BLaER1 (cell line): ENCODE results near the gene CRYBA2.

ENCODE experiments used
- H3K27ac ChIP-seq: shearing (Covaris generic); formaldehyde crosslinking; 2 replicates; pipeline ENCODE4 v1.8.1; 2022
- H3K27me3 ChIP-seq: shearing (Covaris generic); formaldehyde crosslinking; 2 replicates; pipeline ENCODE4 v1.8.1; 2022
- H3K36me3 ChIP-seq: shearing (Covaris generic); formaldehyde crosslinking; 2 replicates; pipeline ENCODE4 v1.8.1; 2022
- H3K4me1 ChIP-seq: shearing (Covaris generic); formaldehyde crosslinking; 2 replicates; pipeline ENCODE4 v1.8.1; 2022
- H3K4me2 ChIP-seq: shearing (Covaris generic); formaldehyde crosslinking; 2 replicates; pipeline ENCODE4 v1.8.1; 2022
- H3K4me3 ChIP-seq: shearing (Covaris generic); formaldehyde crosslinking; 2 replicates; pipeline ENCODE4 v1.8.1; 2022
- H3K9ac ChIP-seq: shearing (Covaris generic); formaldehyde crosslinking; 2 replicates; pipeline ENCODE4 v1.8.1; 2022
- H3K9me3 ChIP-seq: shearing (Covaris generic); formaldehyde crosslinking; 2 replicates; pipeline ENCODE4 v1.8.1; 2022
- H4K20me1 ChIP-seq: shearing (Covaris generic); formaldehyde crosslinking; 2 replicates; pipeline ENCODE4 v1.8.1; 2022
- Cebpa-rat ChIP-seq: shearing (Covaris generic); IDR thresholded peaks from 2 replicates; pipeline ENCODE4 v1.8.1; 2022

The CRYBA2 gene

GRCh38 chr2:219024059-219024458 is 30.8 kb upstream of the CRYBA2 start:
- Histone ChIP-seq H3K4me2 (no peak overlapping the region), H4K20me1 (peaks cover 7% of the 10 kb centered on the region; the same call in 1 of the 2 replicates), H3K4me3 (no peak overlapping the region), H3K4me1 (no peaks in the 10 kb centered on the region), H3K9me3 (no peaks in the 10 kb centered on the region), H3K27ac (no peak overlapping the region), H3K27me3 (no peaks in the 10 kb centered on the region), H3K36me3 (no peaks in the 10 kb centered on the region), H3K9ac (no peak overlapping the region)
- TF ChIP-seq Cebpa-rat: no peak

DNA sequence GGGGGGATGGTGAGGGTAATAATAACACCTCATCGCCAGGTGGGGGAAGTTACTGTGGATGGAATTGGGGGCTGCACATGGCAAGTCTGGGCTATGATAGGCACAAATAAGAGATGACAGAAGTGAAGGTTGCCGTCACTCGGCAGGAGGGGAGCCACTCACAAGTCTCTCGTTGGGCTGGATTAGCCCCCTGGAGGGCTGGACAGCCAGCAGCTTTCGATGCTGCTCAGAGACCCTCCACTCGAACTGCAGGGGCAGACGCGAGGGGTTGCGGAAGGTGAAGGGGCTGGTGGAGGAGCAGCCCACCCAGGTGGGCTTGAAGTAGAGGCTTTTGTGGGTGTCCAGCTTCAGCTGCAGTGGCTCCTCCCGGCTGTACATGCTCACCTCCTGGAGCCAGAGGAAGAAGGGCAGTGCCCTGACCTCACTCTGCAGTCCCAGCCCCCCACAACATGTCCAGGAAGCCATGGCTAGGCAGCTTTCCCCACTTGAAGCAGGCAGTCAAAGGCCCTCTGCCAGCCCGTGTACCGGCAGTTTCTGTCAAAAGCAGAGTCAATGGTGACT is 29.9 kb upstream of the CRYBA2 start:
- H3K4me3 ChIP-seq: no peak overlapping the region
- no peaks in the 10 kb centered on the region for H3K9me3 ChIP-seq
- H3K4me2 ChIP-seq: no peak overlapping the region
- no peaks in the 10 kb centered on the region for H3K36me3 ChIP-seq
- H3K9ac ChIP-seq: no peak overlapping the region
- H4K20me1 ChIP-seq: peaks cover 12% of the 10 kb centered on the region; the same call in 1 of the 2 replicates
- no peaks in the 10 kb centered on the region for H3K4me1 ChIP-seq
- TF ChIP-seq Cebpa-rat: no peak
- H3K27ac ChIP-seq: no peak overlapping the region
- no peaks in the 10 kb centered on the region for H3K27me3 ChIP-seq

GRCh38 chr2:219022616-219023015 is 29.4 kb upstream of the CRYBA2 start:
- Histone ChIP-seq H3K4me3 (no peak overlapping the region), H3K27ac (no peak overlapping the region), H4K20me1 (peaks cover 10% of the 10 kb centered on the region; the same call in 1 of the 2 replicates), H3K4me1 (no peaks in the 10 kb centered on the region), H3K9me3 (no peaks in the 10 kb centered on the region), H3K4me2 (no peak overlapping the region), H3K36me3 (no peaks in the 10 kb centered on the region), H3K27me3 (no peaks in the 10 kb centered on the region), H3K9ac (no peak overlapping the region)
- no peak for TF ChIP-seq Cebpa-rat

- no peaks in the 10 kb centered on the region for H3K27me3 ChIP-seq
Measured at GRCh38 chr2:219022041-219022440, 28.8 kb upstream of the CRYBA2 start.

GRCh38 chr2:219021591-219021990 is 28.4 kb upstream of the CRYBA2 start:
- Histone ChIP-seq H3K27me3 (no peaks in the 10 kb centered on the region), H3K36me3 (no peaks in the 10 kb centered on the region), H3K9me3 (no peaks in the 10 kb centered on the region), H3K4me1 (no peaks in the 10 kb centered on the region), H3K4me3 (no peak overlapping the region), H3K4me2 (no peak overlapping the region), H4K20me1 (0 out of 2 replicates have a peak, but pooled peaks cover 5% of the 10 kb centered on the region), H3K9ac (no peak overlapping the region), H3K27ac (no peak overlapping the region)
- TF ChIP-seq Cebpa-rat: no peak

More at GRCh38 chr2:219022041-219022440, 28.8 kb upstream of the CRYBA2 start:
- 0 out of 2 replicates have a peak, but pooled peaks cover 5% of the 10 kb centered on the region for H4K20me1 ChIP-seq
- TF ChIP-seq Cebpa-rat: no peak
- H3K9me3 ChIP-seq: no peaks in the 10 kb centered on the region
- no peak overlapping the region for H3K9ac ChIP-seq
- no peak overlapping the region for H3K27ac ChIP-seq
- H3K36me3 ChIP-seq: no peaks in the 10 kb centered on the region
- H3K4me2 ChIP-seq: no peak overlapping the region
- no peak overlapping the region for H3K4me3 ChIP-seq
- no peaks in the 10 kb centered on the region for H3K4me1 ChIP-seq

DNA sequence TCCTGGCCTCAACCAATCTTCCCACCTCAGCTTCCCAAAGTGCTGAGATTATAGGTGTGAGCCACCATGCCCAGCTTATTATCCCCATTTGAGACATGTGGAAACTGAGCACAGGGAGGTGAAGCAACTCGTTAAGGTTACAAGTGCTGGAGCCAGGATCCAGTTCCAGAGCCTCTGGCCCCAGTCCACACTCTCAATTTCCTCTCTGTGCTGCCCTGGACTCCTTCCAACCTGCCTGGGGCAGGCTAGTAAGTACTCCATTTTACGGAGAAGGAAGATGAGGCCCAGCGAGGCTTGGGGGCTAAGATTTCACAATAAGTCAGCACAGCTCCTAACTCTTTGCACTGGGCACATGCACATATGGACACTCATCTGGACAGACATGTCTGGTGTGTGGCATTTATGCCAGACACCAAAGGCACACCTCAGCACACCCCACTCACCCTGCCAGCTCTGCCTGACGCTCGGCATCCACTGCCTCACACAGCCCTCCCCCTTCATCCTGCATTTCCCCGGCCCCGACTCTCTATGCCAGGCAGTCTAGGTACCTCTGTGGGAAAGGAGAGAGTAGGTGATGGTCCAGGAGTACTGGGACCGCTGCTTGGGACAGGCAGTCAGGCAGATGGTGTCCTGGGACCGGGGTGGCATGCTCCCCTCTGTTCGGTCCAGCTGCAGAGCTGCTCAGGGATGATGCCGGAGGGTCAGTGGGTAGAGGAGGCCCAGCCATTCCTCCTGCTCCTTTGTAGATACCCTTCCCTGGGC is 27.6 kb upstream of the CRYBA2 start:
- H3K27ac ChIP-seq: no peak overlapping the region
- no peak overlapping the region for H3K4me2 ChIP-seq
- no peak overlapping the region for H3K4me3 ChIP-seq
- H3K4me1 ChIP-seq: no peaks in the 10 kb centered on the region
- H3K9ac ChIP-seq: no peak overlapping the region
- no peaks in the 10 kb centered on the region for H3K9me3 ChIP-seq
- H3K36me3 ChIP-seq: no peaks in the 10 kb centered on the region
- TF ChIP-seq Cebpa-rat: no peak
- H4K20me1 ChIP-seq: 0 out of 2 replicates have a peak, but pooled peaks cover 5% of the 10 kb centered on the region
- no peaks in the 10 kb centered on the region for H3K27me3 ChIP-seq

GRCh38 chr2:219019436-219019835 is 26.2 kb upstream of the CRYBA2 start:
- no peak overlapping the region for H3K9ac ChIP-seq
- TF ChIP-seq Cebpa-rat: no peak
- H3K27ac ChIP-seq: no peak overlapping the region

GRCh38 chr2:219018726-219019125 is 25.5 kb upstream of the CRYBA2 start:
- Histone ChIP-seq H3K4me2 (no peak overlapping the region), H3K36me3 (no peaks in the 10 kb centered on the region), H3K4me1 (no peaks in the 10 kb centered on the region), H3K9me3 (no peaks in the 10 kb centered on the region), H3K27ac (no peak overlapping the region), H3K9ac (no peak overlapping the region), H3K27me3 (no peaks in the 10 kb centered on the region), H4K20me1 (peaks cover 5% of the 10 kb centered on the region; the same call in 1 of the 2 replicates), H3K4me3 (no peak overlapping the region)
- no peak for TF ChIP-seq Cebpa-rat

More at GRCh38 chr2:219019436-219019835, 26.2 kb upstream of the CRYBA2 start:
- Histone ChIP-seq H3K27me3 (no peaks in the 10 kb centered on the region), H3K9me3 (no peaks in the 10 kb centered on the region), H3K4me2 (no peak overlapping the region), H3K4me1 (no peaks in the 10 kb centered on the region), H3K4me3 (no peak overlapping the region), H3K36me3 (no peaks in the 10 kb centered on the region), H4K20me1 (peaks cover 5% of the 10 kb centered on the region; the same call in 1 of the 2 replicates)

DNA sequence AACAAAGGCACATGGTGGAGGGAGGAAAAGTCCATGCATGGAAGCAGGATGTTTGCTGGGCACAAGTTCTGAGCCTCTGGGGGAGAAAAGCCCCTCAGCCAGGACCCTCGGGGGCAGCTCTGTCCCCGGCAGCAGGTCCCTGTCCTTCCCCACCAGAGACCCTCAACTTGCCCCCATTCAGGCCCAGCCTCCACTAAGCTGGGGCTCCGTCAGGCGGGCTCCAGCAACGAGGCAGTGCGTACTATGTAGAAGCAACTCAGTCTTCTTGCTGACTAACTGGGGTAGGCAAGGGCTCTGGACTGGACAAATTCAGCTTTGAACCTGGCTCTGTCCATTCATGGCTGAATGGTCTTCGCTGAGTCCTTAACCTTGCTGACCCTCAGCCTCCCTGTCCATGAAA is 25.1 kb upstream of the CRYBA2 start:
- Histone ChIP-seq H3K9ac (no peak overlapping the region), H3K4me3 (no peak overlapping the region), H3K36me3 (no peaks in the 10 kb centered on the region), H4K20me1 (peaks cover 5% of the 10 kb centered on the region; the same call in 1 of the 2 replicates), H3K27ac (no peak overlapping the region), H3K4me1 (no peaks in the 10 kb centered on the region), H3K9me3 (no peaks in the 10 kb centered on the region), H3K27me3 (no peaks in the 10 kb centered on the region), H3K4me2 (no peak overlapping the region)
- no peak for TF ChIP-seq Cebpa-rat

DNA sequence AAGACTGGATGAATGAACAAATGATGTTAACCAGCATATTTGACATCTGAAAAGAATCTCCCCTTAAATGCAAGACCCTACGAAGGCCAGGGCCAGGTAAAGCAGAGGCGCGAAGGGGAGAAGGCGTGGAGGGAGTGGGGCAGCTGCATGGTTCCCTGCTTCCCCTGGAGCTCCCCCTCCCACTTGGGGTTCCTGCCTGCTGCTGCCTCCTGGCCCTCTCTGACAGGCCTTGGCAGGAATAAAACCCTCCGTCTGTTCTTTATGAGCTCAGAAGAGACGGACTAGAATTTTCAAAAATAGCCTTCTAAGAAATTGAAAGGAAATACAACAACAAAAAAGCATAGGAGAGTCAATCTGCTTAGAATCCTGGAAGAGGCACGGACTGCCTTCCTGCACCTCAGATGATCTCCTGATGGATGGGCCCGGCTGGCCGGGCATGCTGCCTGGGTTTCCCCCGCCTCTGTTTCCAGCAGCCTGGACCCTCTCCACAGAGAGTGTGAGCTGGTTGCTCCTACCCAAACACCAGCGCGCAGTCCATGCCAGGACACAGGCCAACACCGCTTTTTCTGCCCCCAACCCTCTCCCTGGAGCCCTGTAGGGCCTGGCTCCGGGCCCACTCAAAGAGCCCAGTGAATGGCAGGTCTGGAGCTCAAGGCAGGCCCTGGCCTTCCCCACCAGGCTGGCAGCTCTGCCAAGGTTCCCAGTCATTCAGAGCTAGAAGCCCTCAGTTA is 24.1 kb upstream of the CRYBA2 start:
- Histone ChIP-seq H3K36me3 (no peaks in the 10 kb centered on the region), H4K20me1 (peaks cover 5% of the 10 kb centered on the region; the same call in 1 of the 2 replicates), H3K27ac (no peak overlapping the region), H3K27me3 (no peaks in the 10 kb centered on the region), H3K4me2 (no peak overlapping the region), H3K9ac (no peak overlapping the region), H3K9me3 (no peaks in the 10 kb centered on the region), H3K4me1 (no peaks in the 10 kb centered on the region), H3K4me3 (no peak overlapping the region)
- TF ChIP-seq Cebpa-rat: no peak
